ENCODE measurements around the gene TP53I11.
A peak's percentile ranks its signal among the peaks of the same experiment; 100 is the strongest.

The TP53I11 gene

GRCh38 chr11:44885919-44886789 is 64.5 kb downstream of the TP53I11 start:
- DNase-seq (ENCODE audit: insufficient read length) (no peak), FAIRE-seq (no peak)
- TF ChIP-seq TAF1 (IDR thresholded peaks at IDR 0.05; ENCODE audit: borderline replicate concordance, low read depth, low read length) (no peak), POLR2A (IDR thresholded peaks at IDR 0.05; ENCODE audit: low read depth, low read length) (no peak), POLR2AphosphoS5 (IDR thresholded peaks at IDR 0.05; ENCODE audit: low read depth, low read length) (no peak)

DNA sequence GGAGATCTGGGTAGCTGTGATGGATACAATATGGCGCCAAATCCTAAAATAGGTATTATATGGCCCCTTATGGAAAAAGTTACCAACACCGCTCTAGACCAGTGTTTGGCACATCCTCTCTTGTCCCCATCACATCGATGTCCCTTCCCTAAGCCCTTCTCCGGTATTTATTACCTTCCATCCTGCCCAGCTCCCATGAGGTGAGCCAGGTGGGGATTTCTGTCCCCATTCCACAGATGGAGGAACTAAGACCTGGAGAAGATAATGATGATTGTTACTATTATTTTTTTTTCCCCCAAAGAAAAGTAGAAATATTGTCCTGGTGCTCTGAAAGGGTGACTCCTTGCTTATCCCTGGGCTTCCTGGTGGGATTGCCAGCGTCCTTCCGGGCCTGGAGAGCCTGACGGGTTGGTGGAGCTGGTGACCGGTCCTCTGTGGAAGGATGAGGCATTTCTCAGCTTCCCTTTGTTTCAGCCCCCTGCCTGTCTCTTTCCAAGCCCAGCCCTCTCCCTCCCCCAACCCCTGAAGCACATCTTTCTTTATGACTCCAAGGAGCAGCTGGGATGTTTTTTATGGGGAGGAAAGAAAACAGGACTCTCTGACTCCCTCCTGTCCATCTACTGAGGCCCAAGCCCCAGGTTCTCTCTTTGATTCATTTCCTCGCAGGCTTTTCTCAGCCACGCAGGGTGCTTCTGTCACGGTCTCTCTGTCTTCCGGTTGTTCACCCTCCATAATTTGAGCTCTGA is 65.4 kb downstream of the TP53I11 start:
- no peak for DNase-seq (ENCODE audit: insufficient read length)
- no peak for TF ChIP-seq TAF1 (IDR thresholded peaks at IDR 0.05; ENCODE audit: borderline replicate concordance, low read depth, low read length)
- TF ChIP-seq POLR2AphosphoS5 (IDR thresholded peaks at IDR 0.05; ENCODE audit: low read depth, low read length), result no peak
- no peak for TF ChIP-seq POLR2A (IDR thresholded peaks at IDR 0.05; ENCODE audit: low read depth, low read length)
- FAIRE-seq, result peak; percentile 5

DNA sequence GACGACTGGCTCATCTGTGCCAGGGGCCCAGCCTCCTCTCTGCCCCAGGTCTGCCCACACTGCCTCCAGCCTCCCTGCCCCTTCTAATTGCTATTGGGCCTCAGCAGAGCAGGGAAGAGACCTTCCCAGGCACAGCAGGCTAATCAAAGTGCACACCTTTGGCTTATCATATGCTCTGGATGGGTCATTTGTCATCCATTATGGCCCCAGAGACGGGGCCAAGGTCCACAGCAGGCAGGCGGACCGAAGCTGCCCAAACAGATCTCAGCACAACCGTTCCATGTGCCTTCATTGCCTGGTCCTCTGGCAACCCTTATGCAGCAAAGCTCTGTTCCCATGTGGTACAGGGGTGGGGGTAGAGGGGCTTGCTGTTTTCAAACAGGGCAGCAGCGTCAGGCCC is 66.6 kb downstream of the TP53I11 start:
- no peak for DNase-seq (ENCODE audit: insufficient read length)
- no peak for TF ChIP-seq POLR2A (IDR thresholded peaks at IDR 0.05; ENCODE audit: low read depth, low read length)
- TF ChIP-seq TAF1 (IDR thresholded peaks at IDR 0.05; ENCODE audit: borderline replicate concordance, low read depth, low read length), result no peak
- TF ChIP-seq POLR2AphosphoS5 (IDR thresholded peaks at IDR 0.05; ENCODE audit: low read depth, low read length), result no peak
- FAIRE-seq, result peak; percentile 61

DNA sequence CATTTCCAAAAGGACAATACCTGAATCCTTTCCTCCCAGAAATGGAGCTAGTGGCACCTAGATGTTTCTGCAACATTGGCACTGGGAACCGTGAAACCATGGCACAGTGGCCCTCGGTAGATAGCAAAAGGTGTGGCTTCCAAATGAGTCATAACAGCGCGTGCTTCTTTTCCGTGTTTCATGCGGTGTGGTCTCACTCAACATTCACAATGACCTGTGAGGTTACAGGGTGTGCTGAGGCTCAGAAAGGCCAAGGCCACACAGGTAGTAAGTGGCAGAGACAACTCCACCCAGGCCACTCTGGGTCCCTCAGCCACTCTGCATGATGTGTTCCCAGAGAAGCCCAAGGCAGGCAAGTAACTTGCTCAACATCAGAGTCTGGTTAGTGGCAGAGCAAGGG is 67.4 kb downstream of the TP53I11 start:
- no peak for DNase-seq (ENCODE audit: insufficient read length)
- no peak for TF ChIP-seq TAF1 (IDR thresholded peaks at IDR 0.05; ENCODE audit: borderline replicate concordance, low read depth, low read length)
- no peak for TF ChIP-seq POLR2AphosphoS5 (IDR thresholded peaks at IDR 0.05; ENCODE audit: low read depth, low read length)
- TF ChIP-seq POLR2A (IDR thresholded peaks at IDR 0.05; ENCODE audit: low read depth, low read length), result no peak
- FAIRE-seq, result no peak
